ENCODE results near the gene TNPO2.

TNPO2 gene

DNA sequence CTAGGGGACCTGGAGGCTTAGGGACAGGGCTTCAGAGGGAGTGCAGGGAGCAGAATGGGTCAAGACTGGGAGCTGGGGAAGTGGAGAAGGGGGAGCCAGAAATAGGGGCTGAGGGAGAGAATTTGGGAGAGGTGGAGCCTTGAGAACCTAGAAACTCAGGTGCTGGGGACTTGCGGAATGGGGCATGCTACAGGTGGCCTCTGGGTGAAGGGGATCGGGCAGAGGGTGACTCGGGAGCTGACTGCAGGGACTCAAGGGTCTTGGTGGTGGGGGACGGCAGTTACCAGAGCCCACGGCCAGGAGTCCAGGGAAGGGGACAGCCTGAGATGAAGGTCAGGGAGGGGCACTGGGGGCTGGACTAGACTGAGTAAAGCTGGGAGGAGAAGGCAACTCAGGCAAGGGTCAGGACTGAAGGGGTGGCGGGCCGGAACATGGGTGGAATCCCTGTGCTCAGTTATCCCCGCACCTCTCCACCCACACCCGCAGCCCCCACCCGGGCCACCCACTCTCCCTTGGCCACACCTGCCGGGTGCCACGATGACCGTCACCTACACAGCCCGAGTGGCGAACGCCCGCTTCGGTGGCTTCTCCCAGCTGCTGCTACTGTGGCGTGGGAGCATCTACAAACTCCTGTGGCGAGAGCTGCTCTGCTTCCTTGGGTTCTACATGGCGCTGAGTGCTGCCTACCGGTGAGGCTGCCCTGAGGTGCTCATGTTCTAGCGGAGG lies 28.5 kb upstream of the TNPO2 start:
- H3K9me3 Mint-ChIP-seq, result peaks cover 6 to 8% of the 10 kb centered on the region in 2 donors
- no peak overlapping the region for H3K4me3 Mint-ChIP-seq
- no peak overlapping the region for H3K27ac Mint-ChIP-seq

DNA sequence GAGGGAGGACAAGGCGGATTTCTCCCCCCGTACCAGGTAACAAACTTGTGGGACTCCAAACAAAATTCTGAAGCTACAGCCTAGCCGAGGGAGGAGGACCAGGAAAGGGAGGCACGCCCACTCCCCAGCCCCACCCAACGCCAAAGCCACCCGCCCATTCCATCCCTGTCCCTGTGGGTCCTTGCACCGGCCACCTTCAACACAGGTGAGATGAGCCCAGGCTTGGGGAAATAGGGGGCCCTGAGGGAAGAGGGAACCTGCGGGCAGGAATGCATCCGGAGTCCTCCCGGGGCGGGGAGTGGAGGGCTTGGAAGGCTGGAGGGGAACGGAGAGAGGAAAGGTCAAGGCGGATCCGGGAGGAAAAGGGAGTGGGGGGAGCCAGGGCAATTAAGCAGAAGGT lies 27.9 kb upstream of the TNPO2 start, which contains the start of gene BEST2:
Gene BEST2, plus strand, starts transcription at position 157 of the 400 bp plus-strand sequence. CDS start 802 bp downstream, outside the sequence.
- Mint-ChIP-seq H3K27ac (no peak within 1 kb of the TSS), H3K9me3 (peaks cover 6 to 8% of the 10 kb centered on the region in 2 donors), H3K4me1 (peaks cover 8 to 12% of the 10 kb centered on the region in 2 donors), H3K4me3 (no peak within 1 kb of the TSS), H3K36me3 (peaks cover 19% of the 10 kb centered on the region in 2 donors), H3K27me3 (peaks cover 41 to 46% of the 10 kb centered on the region in 2 donors)
- ATAC-seq (replicated peaks) (no peak), DNase-seq (no peak)

More for the DNA sequence above, 28.5 kb upstream of the TNPO2 start:
- peaks cover 41 to 46% of the 10 kb centered on the region in 2 donors for H3K27me3 Mint-ChIP-seq
- ATAC-seq (replicated peaks), result no peak
- DNase-seq, result no peak
- peaks cover 13 to 14% of the 10 kb centered on the region in 2 donors for H3K36me3 Mint-ChIP-seq
- H3K4me1 Mint-ChIP-seq, result peaks cover 8 to 12% of the 10 kb centered on the region in 2 donors

DNA sequence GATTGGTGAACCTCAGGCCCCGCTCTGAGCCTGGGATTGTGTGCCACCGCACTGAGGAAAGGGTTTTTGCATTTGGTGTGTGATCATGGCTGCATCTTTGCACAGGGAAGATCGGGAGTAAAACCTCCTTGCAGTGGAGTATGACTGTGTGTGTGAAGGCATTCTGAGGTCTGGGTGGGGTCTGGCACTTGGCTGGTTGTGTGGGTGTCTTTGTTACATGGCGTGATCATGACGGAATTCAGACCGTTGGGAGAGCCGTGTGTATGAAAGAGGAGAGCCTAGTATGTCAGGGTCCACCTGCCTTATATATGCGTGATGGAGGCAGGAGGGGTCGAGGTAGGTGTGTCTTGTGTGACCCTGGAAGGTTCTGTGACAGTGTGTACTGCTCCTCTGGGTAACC lies 27.1 kb upstream of the TNPO2 start:
- Mint-ChIP-seq H3K9me3 (peaks cover 6 to 8% of the 10 kb centered on the region in 2 donors), H3K4me1 (peaks cover 5 to 12% of the 10 kb centered on the region in 2 donors), H3K27ac (no peak overlapping the region), H3K4me3 (no peak overlapping the region), H3K36me3 (peaks cover 26 to 27% of the 10 kb centered on the region in 2 donors), H3K27me3 (peaks cover 36 to 41% of the 10 kb centered on the region in 2 donors)
- ATAC-seq (replicated peaks) (no peak), DNase-seq (no peak)

DNA sequence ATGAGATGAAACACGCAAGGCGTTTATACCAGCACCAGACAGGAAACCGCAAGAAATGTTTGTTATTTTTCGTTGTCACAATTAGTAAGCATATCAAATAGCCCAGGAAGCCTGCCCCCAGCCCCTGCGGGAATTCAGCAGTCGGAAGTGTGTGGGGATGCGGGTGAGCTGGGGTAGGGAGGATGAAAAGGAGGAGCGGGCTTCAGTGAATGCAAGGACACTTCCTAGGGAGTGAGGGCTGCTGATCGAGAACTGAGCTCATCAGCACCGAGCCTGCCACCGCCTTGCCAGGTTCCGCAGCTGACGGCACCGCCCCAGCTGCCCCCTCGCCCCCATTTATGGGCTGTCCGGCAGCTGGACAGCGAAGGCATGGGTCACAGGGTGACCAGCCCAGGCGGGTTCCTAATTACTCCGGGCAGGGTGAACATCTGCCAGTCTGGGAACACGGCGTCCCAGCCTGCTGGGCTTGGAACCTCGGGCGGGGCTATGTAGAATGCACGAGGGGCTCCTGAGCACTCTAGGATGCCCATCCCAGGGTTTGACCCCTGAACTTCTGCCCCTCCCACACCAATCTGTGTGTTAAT lies 26.3 kb upstream of the TNPO2 start:
- ATAC-seq (replicated peaks) (no peak), DNase-seq (no peak)
- no peak overlapping the region for H3K4me3 Mint-ChIP-seq
- H3K4me1 Mint-ChIP-seq, result peaks cover 5 to 12% of the 10 kb centered on the region in 2 donors
- peaks cover 6 to 8% of the 10 kb centered on the region in 2 donors for H3K9me3 Mint-ChIP-seq
- peaks cover 32 to 37% of the 10 kb centered on the region in 2 donors for H3K27me3 Mint-ChIP-seq
- peak overlapping the region; percentile 51 for H3K27ac Mint-ChIP-seq
- H3K36me3 Mint-ChIP-seq, result peaks cover 33 to 35% of the 10 kb centered on the region in 2 donors

DNA sequence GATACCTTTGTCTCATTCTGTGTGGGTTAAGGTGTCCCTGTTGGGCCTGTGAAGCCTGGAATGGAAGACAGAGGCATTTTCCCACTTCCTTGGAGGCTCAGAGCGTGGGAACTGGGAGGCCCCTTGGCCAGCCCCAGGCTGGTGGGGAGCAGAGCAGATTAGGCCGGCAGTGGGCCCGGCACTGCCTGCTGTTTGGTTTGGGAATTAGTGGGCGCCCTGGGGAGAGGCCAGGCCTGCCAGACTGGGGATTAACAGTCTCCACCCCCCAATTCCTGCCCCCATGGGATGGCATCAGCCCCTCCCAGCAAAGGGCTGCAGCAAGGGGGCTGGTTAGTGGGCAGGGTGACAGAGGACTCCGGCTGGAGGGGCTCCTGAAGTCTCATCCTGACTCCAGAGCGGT lies 24.8 kb upstream of the TNPO2 start:
- H3K4me1 Mint-ChIP-seq, result peaks cover 5 to 12% of the 10 kb centered on the region in 2 donors
- peaks cover 42 to 45% of the 10 kb centered on the region in 2 donors for H3K36me3 Mint-ChIP-seq
- no peak overlapping the region for H3K4me3 Mint-ChIP-seq
- H3K9me3 Mint-ChIP-seq, result peaks cover 6 to 8% of the 10 kb centered on the region in 2 donors
- DNase-seq, result no peak
- no peak for ATAC-seq (replicated peaks)
- H3K27me3 Mint-ChIP-seq, result peaks cover 23 to 25% of the 10 kb centered on the region in 2 donors
- no peak overlapping the region for H3K27ac Mint-ChIP-seq

DNA sequence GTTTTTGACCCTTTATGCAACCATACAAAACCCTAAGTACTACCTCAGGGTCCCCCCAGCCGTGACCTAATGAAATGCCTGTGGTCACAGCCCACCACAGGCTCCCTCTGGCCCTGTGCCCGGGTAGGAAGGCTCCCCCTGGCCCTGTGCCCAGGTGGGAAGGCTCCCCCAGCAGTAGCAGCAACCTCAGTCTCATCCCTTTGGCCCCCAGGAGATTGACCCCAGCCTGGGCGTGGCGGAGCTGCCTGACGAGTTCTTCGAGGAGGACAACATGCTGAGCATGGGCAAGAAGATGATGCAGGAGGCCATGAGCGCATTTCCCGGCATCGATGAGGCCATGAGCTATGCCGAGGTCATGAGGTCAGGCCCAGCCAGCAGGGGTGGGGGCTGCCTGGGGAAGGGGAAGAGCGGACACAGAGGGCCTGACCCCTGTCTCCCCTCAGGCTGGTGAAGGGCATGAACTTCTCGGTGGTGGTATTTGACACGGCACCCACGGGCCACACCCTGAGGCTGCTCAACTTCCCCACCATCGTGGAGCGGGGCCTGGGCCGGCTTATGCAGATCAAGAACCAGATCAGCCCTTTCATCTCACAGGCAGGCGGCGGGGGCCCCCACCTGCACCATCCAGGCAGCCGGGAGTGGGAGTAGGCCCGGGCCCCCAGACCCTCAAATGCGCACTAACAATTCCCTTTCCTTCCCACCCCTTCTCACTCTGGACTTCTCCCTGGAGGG lies 21.6 kb upstream of the TNPO2 start:
- ATAC-seq (replicated peaks) (no peak), DNase-seq (no peak)
- Mint-ChIP-seq H3K9me3 (peaks cover 6 to 8% of the 10 kb centered on the region in 2 donors), H3K4me1 (peaks cover 10 to 12% of the 10 kb centered on the region in 2 donors), H3K36me3 (peaks cover 59 to 62% of the 10 kb centered on the region in 2 donors), H3K27ac (no peak overlapping the region), H3K4me3 (no peak overlapping the region), H3K27me3 (peaks cover 0 to 5% of the 10 kb centered on the region in 2 donors)

DNA sequence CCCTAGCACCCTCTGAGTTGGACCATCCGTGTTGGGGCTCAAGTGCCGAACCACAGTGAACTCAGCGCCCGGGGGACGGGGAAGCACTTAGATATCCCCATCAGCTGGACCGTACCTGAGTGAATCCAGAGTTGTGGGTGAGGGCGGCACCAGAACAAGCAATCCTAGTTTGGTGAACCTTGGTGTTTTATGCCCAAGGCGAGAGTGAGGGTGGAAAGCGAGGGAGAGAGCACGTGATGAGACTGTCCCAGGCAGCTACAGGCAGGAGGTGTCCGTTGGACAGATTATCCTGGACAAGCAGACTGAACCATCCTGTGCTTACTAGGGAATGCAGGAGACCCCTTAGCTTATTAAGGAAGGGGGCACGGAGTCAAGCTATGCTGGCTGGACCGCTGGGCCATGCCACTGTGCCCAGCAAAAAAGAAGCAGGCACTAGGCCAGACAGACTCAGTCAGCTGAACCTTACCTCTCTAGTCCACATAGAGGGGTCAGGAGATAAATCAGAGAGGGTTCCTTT lies 14.2 kb upstream of the TNPO2 start:
- no peak for DNase-seq
- Mint-ChIP-seq H3K36me3 (peaks cover 35 to 37% of the 10 kb centered on the region in 2 donors), H3K4me3 (peak overlapping the region; percentile 99 to 100), H3K27ac (peak overlapping the region; percentile 99), H3K27me3 (no peaks in the 10 kb centered on the region), H3K4me1 (peaks cover 31 to 34% of the 10 kb centered on the region in 2 donors), H3K9me3 (no peaks in the 10 kb centered on the region)
- no peak for ATAC-seq (replicated peaks)

DNA sequence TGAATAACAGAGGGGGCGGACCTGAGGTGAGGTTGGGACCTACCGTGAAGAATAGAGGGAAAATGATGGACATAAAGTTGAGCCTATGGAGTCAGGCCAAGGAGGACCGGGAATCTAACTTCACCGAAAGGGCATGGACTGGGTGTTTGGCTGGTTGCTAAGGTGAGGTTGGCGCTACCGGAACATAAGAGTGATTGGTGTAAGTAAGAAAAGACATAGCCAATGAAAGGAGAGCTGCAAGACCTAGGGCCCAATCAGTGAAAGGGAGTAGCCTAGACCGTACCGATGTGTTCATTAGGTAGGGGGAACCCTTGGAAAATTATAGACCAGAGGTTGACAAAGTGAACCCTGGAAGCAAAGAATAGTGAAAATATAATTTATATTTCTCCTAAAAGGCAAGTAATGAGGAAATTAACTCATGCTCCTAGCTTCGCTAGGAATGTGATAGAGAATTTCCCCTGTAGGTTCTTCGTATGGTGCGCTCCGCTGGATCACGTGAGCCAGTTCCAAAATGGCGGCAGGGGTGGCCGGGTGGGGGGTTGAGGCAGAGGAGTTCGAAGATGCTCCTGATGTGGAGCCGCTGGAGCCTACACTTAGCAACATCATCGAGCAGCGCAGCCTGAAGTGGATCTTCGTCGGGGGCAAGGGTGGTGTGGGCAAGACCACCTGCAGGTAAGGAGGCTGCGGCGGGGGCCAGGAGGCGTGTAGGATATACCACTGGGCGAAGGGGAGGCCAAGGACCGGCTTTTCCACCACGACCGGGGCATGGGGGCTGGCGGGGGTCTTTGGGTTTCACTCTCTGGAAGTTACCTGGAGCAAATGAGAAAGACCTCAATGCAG lies 13.5 kb upstream of the TNPO2 start, which contains the start of gene GET3:
Gene GET3, plus strand, starts transcription at position 503 of the 840 bp plus-strand sequence. Its CDS starts 9 bp downstream, at position 512.
- H3K27ac Mint-ChIP-seq, result peak within 1 kb of the TSS; percentile 99
- no peaks in the 10 kb centered on the region for H3K9me3 Mint-ChIP-seq
- H3K36me3 Mint-ChIP-seq, result peaks cover 34% of the 10 kb centered on the region in 2 donors
- peak; percentile 89 to 92 for ATAC-seq (replicated peaks)
- H3K4me3 Mint-ChIP-seq, result peak within 1 kb of the TSS; percentile 99 to 100
- peaks cover 33 to 41% of the 10 kb centered on the region in 2 donors for H3K4me1 Mint-ChIP-seq
- DNase-seq, result peak; percentile 83
- no peaks in the 10 kb centered on the region for H3K27me3 Mint-ChIP-seq

DNA sequence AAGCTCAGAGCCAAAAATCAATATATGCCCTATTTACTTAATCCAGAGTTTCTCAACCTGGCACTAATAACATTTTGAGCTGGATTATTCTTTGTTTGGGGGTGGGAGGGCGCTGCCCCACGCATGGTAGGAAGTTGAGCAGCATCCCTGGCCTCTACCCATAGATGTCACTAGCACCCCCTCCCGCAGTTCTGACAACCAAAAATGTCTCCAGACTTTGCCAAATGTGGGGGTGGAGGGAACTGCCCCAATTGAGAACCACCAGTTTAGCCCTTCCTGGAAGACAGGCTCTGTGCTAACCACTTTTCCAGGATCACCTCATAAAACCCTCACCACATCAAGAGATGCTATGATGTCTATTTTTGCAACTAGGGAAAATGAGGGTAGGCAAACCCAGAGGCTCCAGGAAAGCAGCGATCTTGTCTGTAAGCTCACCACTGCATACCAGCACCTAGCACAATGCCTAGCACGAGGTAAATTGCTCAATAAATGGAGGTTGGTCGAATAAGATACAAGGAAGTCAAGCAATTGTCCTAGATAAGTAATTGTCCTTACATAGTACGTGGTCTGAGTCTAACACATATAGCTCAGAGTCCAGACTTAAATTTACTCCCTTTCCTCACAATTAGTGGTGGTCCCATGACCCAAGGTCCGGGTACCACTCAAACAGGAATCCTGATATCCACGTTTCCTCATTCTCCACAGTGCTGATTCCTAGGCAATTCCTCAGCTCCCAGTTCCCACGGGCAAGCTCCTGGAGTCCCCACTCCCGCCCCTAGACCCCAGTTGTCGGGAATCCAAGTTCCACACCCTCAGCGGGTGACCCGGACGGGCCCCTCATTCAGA lies 9.9 kb upstream of the TNPO2 start:
- DNase-seq, result peak; percentile 34
- Mint-ChIP-seq H3K27me3 (no peaks in the 10 kb centered on the region), H3K9me3 (no peaks in the 10 kb centered on the region), H3K27ac (peak overlapping the region; percentile 99), H3K4me3 (peak overlapping the region; percentile 94 to 95), H3K36me3 (peaks cover 37% of the 10 kb centered on the region in 2 donors), H3K4me1 (peaks cover 44 to 74% of the 10 kb centered on the region in 2 donors)
- ATAC-seq (replicated peaks), result no peak

DNA sequence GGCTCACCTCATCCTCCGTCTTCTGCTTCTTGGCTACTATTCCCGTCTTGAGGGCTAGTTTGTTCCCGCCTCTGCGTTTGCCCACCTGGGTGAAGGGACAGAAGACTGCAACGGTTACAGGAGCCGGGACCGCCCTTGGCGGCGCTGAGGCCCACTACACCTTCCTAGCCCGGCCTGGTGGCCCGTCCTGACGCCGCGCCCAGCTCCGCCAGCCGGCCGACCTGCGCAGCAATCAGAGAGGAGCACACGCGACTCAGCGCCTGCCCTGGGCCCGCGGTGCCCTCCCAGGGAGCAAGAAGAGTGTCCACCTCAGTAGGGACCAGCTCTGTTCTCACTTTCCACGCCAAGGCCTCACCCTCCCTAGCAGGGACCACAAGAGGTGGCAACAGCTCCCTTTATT lies 7.6 kb upstream of the TNPO2 start:
- H3K4me1 Mint-ChIP-seq, result peaks cover 34 to 68% of the 10 kb centered on the region in 2 donors
- no peak for DNase-seq
- no peaks in the 10 kb centered on the region for H3K27me3 Mint-ChIP-seq
- no peak overlapping the region for H3K4me3 Mint-ChIP-seq
- no peak overlapping the region for H3K27ac Mint-ChIP-seq
- no peak for ATAC-seq (replicated peaks)
- H3K9me3 Mint-ChIP-seq, result no peaks in the 10 kb centered on the region
- peaks cover 43 to 48% of the 10 kb centered on the region in 2 donors for H3K36me3 Mint-ChIP-seq

DNA sequence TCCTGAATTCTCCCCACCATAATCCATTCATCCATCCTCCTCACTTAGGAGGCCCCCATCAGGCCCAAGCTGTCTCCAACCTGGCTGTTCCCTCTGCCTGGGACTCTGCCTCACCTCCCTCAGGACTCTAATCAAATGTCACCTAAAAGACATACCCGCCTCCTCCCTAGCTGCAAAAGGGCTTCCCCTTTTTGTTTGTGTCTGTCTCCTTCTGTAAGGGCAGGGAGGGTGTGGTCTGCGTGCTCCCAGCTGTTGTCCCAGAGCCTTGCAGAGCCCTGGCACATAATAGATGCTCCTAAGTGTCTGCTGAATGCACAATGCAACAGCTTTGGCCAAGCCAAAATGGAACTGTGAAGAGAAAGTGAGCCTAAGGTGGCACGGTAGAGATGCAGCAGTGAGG lies 6.3 kb upstream of the TNPO2 start:
- Mint-ChIP-seq H3K27ac (peak overlapping the region; percentile 88), H3K27me3 (no peaks in the 10 kb centered on the region), H3K4me1 (peaks cover 34 to 68% of the 10 kb centered on the region in 2 donors), H3K9me3 (no peaks in the 10 kb centered on the region), H3K36me3 (peaks cover 43 to 49% of the 10 kb centered on the region in 2 donors), H3K4me3 (peak overlapping the region; percentile 64 to 68)
- no peak for DNase-seq
- ATAC-seq (replicated peaks), result peak; percentile 50 to 54

DNA sequence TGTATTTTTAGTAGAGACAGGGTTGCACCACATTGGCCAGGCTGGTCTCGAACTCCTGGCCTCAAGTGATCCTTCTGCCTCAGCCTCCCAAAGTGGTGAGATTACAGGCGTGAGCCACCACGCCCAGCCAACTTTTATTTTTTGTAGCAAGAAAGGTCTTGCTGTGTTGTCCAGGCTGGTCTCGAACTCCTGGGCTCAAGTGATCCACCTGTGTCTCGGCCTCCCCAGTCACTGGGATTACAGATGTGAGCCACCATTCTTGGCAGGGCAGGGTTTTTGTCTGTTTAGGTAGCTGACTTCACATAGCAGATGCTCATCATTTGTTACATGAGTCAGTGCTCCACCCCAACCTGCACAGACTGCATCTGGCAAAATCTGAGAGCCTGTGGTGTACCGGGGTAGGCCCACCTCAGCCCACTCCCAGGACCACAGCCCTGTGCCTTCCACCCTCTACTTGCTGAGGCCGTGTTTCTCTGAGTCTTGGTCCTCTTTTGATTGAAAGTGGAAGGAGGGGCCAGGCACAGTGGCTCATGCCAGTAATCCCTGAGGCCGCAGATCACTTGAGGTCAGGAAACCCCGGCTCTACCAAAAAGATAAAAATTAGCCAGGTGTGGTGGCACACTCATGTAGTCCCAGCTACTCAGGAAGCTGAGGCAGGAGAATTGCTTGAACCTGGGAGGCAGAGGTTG lies 4.2 kb upstream of the TNPO2 start:
- peaks cover 32 to 69% of the 10 kb centered on the region in 2 donors for H3K4me1 Mint-ChIP-seq
- peaks cover 35 to 46% of the 10 kb centered on the region in 2 donors for H3K36me3 Mint-ChIP-seq
- H3K4me3 Mint-ChIP-seq, result no peak overlapping the region
- H3K27me3 Mint-ChIP-seq, result no peaks in the 10 kb centered on the region
- ATAC-seq (replicated peaks), result no peak
- DNase-seq, result no peak
- no peaks in the 10 kb centered on the region for H3K9me3 Mint-ChIP-seq
- H3K27ac Mint-ChIP-seq, result peak overlapping the region; percentile 25
